ENCODE data around the gene RPL10.

The RPL10 gene

GRCh38 chrX:154397888-154398667 lies at the start of gene RPL10:
TSS of gene RPL10 (plus strand) at chrX:154398377. CDS start at chrX:154398520, 143 bp downstream.
- H3K4me3 ChIP-seq (replicated peaks; ENCODE audit: low read depth, low read length), result peak within 1 kb of the TSS; percentile 89
- peak; percentile 96 for DNase-seq (ENCODE audit: extremely low read depth, insufficient read length)
- peaks cover 11% of the 10 kb centered on the region for H3K36me3 ChIP-seq (ENCODE audit: control insufficient read depth, insufficient read depth, low read length)
- TF ChIP-seq CTCF (IDR thresholded peaks at IDR 0.05; ENCODE audit: insufficient read depth, low read length, poor library complexity, severe bottlenecking), result no peak
- no peaks in the 10 kb centered on the region for H3K27me3 ChIP-seq (replicated peaks; ENCODE audit: control insufficient read depth, insufficient read depth, low read length)

- Histone ChIP-seq H3K36me3 (ENCODE audit: control insufficient read depth, insufficient read depth, low read length) (peaks cover 15% of the 10 kb centered on the region), H3K4me3 (replicated peaks; ENCODE audit: low read depth, low read length) (no peak overlapping the region), H3K27me3 (replicated peaks; ENCODE audit: control insufficient read depth, insufficient read depth, low read length) (no peaks in the 10 kb centered on the region)
- DNase-seq (ENCODE audit: extremely low read depth, insufficient read length), result peak; percentile 12
- no peak for TF ChIP-seq CTCF (IDR thresholded peaks at IDR 0.05; ENCODE audit: insufficient read depth, low read length, poor library complexity, severe bottlenecking)
These were observed 49.4 kb upstream of the RPL10 start for GRCh38 chrX:154348646-154349358.

- peaks cover 16% of the 10 kb centered on the region for H3K36me3 ChIP-seq (ENCODE audit: control insufficient read depth, insufficient read depth, low read length)
- TF ChIP-seq CTCF (IDR thresholded peaks at IDR 0.05; ENCODE audit: insufficient read depth, low read length, poor library complexity, severe bottlenecking), result no peak
- peak; percentile 14 for DNase-seq (ENCODE audit: extremely low read depth, insufficient read length)
- no peaks in the 10 kb centered on the region for H3K27me3 ChIP-seq (replicated peaks; ENCODE audit: control insufficient read depth, insufficient read depth, low read length)
- H3K4me3 ChIP-seq (replicated peaks; ENCODE audit: low read depth, low read length), result no peak overlapping the region
These were observed 48.7 kb upstream of the RPL10 start for GRCh38 chrX:154349359-154349935.

- no peak for DNase-seq (ENCODE audit: extremely low read depth, insufficient read length)
- no peak for TF ChIP-seq CTCF (IDR thresholded peaks at IDR 0.05; ENCODE audit: insufficient read depth, low read length, poor library complexity, severe bottlenecking)
- Histone ChIP-seq H3K27me3 (replicated peaks; ENCODE audit: control insufficient read depth, insufficient read depth, low read length) (no peaks in the 10 kb centered on the region), H3K4me3 (replicated peaks; ENCODE audit: low read depth, low read length) (no peak overlapping the region), H3K36me3 (ENCODE audit: control insufficient read depth, insufficient read depth, low read length) (peaks cover 18% of the 10 kb centered on the region)
These were observed 48.2 kb upstream of the RPL10 start for GRCh38 chrX:154349979-154350378.

GRCh38 chrX:154350429-154351182 lies 47.6 kb upstream of the RPL10 start:
- no peak for DNase-seq (ENCODE audit: extremely low read depth, insufficient read length)
- Histone ChIP-seq H3K36me3 (ENCODE audit: control insufficient read depth, insufficient read depth, low read length) (peaks cover 19% of the 10 kb centered on the region), H3K27me3 (replicated peaks; ENCODE audit: control insufficient read depth, insufficient read depth, low read length) (no peaks in the 10 kb centered on the region), H3K4me3 (replicated peaks; ENCODE audit: low read depth, low read length) (no peak overlapping the region)
- TF ChIP-seq CTCF (IDR thresholded peaks at IDR 0.05; ENCODE audit: insufficient read depth, low read length, poor library complexity, severe bottlenecking), result no peak
